Activated CD8-positive, alpha-beta T cell treated with anti-CD3 and anti-CD28 coated beads for 36 hours (primary cell): Measurements from ENCODE around the gene PTPRN2. TPM values are rescaled to one million over a fixed set of nuclear protein-coding genes. Genes with fewer than 3 reads are reported as not detected.

ENCODE experiments used
- ATAC-seq: fragments of 200-7000 bp; cut with Tn5 transposase; one replicate; pipeline ENCODE4 v1.10.0; 2021; ENCODE audit warnings: mild to moderate bottlenecking, moderate library complexity
- CTCF ChIA-PET: fragments of 350-600 bp; sonication (Branson Sonifier 250); formaldehyde crosslinking; loops from one replicate; lab custom pipeline; 2021; ENCODE audit warnings: antibody characterized with exemption; lab: Charles Lee
- POLR2A ChIA-PET: fragments of 350-600 bp; sonication (Branson Sonifier 250); formaldehyde crosslinking; loops from one replicate; lab custom pipeline; 2021; ENCODE audit warnings: antibody characterized with exemption; lab: Charles Lee
- DNase-seq: peaks from one replicate; pipeline ENCODE4 v3.0.0-alpha.2; 2020
- H3K27ac Mint-ChIP-seq: one replicate; pipeline ENCODE4 v1.8.0; 2021; ENCODE audit warnings: mild to moderate bottlenecking, mixed read lengths
- H3K27me3 Mint-ChIP-seq: one replicate; pipeline ENCODE4 v1.8.0; 2021; ENCODE audit warnings: mixed read lengths
- H3K36me3 Mint-ChIP-seq: one replicate; pipeline ENCODE4 v1.8.0; 2021; ENCODE audit warnings: low read depth, mixed read lengths
- H3K4me1 Mint-ChIP-seq: one replicate; pipeline ENCODE4 v1.8.0; 2021; ENCODE audit warnings: low read depth, mixed read lengths
- H3K4me3 Mint-ChIP-seq: one replicate; pipeline ENCODE4 v1.8.0; 2021; ENCODE audit warnings: mild to moderate bottlenecking, moderate library complexity, mixed read lengths
- H3K9me3 Mint-ChIP-seq: one replicate; pipeline ENCODE4 v1.8.0; 2021; ENCODE audit warnings: mixed read lengths
- intact Hi-C: fragments of 100-400 bp; cut with micrococcal nuclease; formaldehyde crosslinking; loops from one replicate; pipeline ENCODE4 v1.10.0; 2022
- total RNA-seq, 2 experiments: library from RNA; stranded (reverse); gene quantifications; one replicate each; pipeline ENCODE4 v1.2.3, GENCODE V29; 2021
- TF ChIP-seq, protein P1 (sequence below): fragments of 200-600 bp; IDR thresholded peaks from one replicate; pipeline ENCODE4 v1.8.0; 2022; ENCODE audit warnings: antibody characterized with exemption, mild to moderate bottlenecking

PTPRN2 gene
- total RNA-seq, 2 experiments from 2014 or later, result 0.49 to 0.65 TPM

- ChIA-PET POLR2A (no interaction called here), CTCF (no interaction called here)
- TF ChIP-seq, protein P1, sequence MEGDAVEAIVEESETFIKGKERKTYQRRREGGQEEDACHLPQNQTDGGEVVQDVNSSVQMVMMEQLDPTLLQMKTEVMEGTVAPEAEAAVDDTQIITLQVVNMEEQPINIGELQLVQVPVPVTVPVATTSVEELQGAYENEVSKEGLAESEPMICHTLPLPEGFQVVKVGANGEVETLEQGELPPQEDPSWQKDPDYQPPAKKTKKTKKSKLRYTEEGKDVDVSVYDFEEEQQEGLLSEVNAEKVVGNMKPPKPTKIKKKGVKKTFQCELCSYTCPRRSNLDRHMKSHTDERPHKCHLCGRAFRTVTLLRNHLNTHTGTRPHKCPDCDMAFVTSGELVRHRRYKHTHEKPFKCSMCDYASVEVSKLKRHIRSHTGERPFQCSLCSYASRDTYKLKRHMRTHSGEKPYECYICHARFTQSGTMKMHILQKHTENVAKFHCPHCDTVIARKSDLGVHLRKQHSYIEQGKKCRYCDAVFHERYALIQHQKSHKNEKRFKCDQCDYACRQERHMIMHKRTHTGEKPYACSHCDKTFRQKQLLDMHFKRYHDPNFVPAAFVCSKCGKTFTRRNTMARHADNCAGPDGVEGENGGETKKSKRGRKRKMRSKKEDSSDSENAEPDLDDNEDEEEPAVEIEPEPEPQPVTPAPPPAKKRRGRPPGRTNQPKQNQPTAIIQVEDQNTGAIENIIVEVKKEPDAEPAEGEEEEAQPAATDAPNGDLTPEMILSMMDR, result no peak
- peaks cover 12% of the 10 kb centered on the region for H3K9me3 Mint-ChIP-seq
- no peak for ATAC-seq
- no peaks in the 10 kb centered on the region for H3K27me3 Mint-ChIP-seq
- no peaks in the 10 kb centered on the region for H3K4me1 Mint-ChIP-seq
- H3K27ac Mint-ChIP-seq, result no peak overlapping the region
- no peak overlapping the region for H3K4me3 Mint-ChIP-seq
- no peak for DNase-seq
- intact Hi-C loops, result no loop called here
- H3K36me3 Mint-ChIP-seq, result peaks cover 2% of the 10 kb centered on the region
Observed at GRCh38 chr7:157537056-157537455, 1050.6 kb downstream of the PTPRN2 start.

- peaks cover 2% of the 10 kb centered on the region for H3K36me3 Mint-ChIP-seq
- CTCF ChIA-PET, result no interaction called here
- POLR2A ChIA-PET, result no interaction called here
- H3K27me3 Mint-ChIP-seq, result no peaks in the 10 kb centered on the region
- peaks cover 18% of the 10 kb centered on the region for H3K9me3 Mint-ChIP-seq
- ATAC-seq, result no peak
- no peak overlapping the region for H3K27ac Mint-ChIP-seq
- no peaks in the 10 kb centered on the region for H3K4me1 Mint-ChIP-seq
- no peak overlapping the region for H3K4me3 Mint-ChIP-seq
- no peak for DNase-seq
- intact Hi-C loops, result no loop called here
- TF ChIP-seq, protein P1, result no peak
Observed at GRCh38 chr7:157532068-157532467, 1055.6 kb downstream of the PTPRN2 start.

GRCh38 chr7:157529768-157530560 is 1057.7 kb downstream of the PTPRN2 start:
- TF ChIP-seq, protein P1, result no peak
- no peaks in the 10 kb centered on the region for H3K27me3 Mint-ChIP-seq
- no peak for DNase-seq
- H3K27ac Mint-ChIP-seq, result no peak overlapping the region
- POLR2A ChIA-PET, result no interaction called here
- H3K4me1 Mint-ChIP-seq, result no peaks in the 10 kb centered on the region
- peaks cover 2% of the 10 kb centered on the region for H3K36me3 Mint-ChIP-seq
- intact Hi-C loops, result no loop called here
- no peak overlapping the region for H3K4me3 Mint-ChIP-seq
- no peak for ATAC-seq
- CTCF ChIA-PET, result no interaction called here
- peaks cover 18% of the 10 kb centered on the region for H3K9me3 Mint-ChIP-seq

GRCh38 chr7:157528785-157529341 is 1058.8 kb downstream of the PTPRN2 start:
- TF ChIP-seq, protein P1, result no peak
- H3K27me3 Mint-ChIP-seq, result no peaks in the 10 kb centered on the region
- peaks cover 2% of the 10 kb centered on the region for H3K36me3 Mint-ChIP-seq
- CTCF ChIA-PET, result no interaction called here
- H3K9me3 Mint-ChIP-seq, result peaks cover 18% of the 10 kb centered on the region
- intact Hi-C loops, result no loop called here
- H3K27ac Mint-ChIP-seq, result no peak overlapping the region
- no peak for ATAC-seq
- no peaks in the 10 kb centered on the region for H3K4me1 Mint-ChIP-seq
- no peak for DNase-seq
- no peak overlapping the region for H3K4me3 Mint-ChIP-seq
- POLR2A ChIA-PET, result no interaction called here

DNA sequence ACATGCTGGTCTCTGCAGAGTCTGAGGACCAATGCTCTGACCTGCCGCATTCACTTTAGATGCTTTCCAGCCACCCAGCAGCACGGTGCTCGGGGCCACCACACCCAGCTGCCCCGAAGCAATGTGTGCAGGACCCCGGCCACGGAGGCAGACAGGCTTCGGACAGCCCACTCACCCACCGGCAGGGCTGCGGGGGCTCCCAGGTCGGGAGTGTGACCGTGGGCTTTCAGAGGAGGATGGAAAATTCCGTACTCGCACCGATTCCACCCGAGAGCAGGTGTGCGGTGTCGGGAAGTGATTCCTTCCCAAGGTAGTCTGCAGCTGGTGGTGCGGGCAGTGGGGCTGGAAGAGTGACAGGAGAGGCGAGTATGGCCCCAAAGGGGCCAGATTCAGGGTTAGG is 1059.9 kb downstream of the PTPRN2 start:
- Mint-ChIP-seq H3K4me1 (no peaks in the 10 kb centered on the region), H3K36me3 (no peaks in the 10 kb centered on the region), H3K27me3 (no peaks in the 10 kb centered on the region), H3K27ac (no peak overlapping the region), H3K9me3 (peaks cover 12% of the 10 kb centered on the region), H3K4me3 (no peak overlapping the region)
- DNase-seq (no peak), ATAC-seq (no peak)
- POLR2A ChIA-PET, result no interaction called here
- CTCF ChIA-PET, result no interaction called here
- TF ChIP-seq, protein P1, result no peak
- intact Hi-C loops, result no loop called here
